ENCODE data around the gene NEURL4.

NEURL4 gene

GRCh38 chr17:7321466-7321865 is 7.7 kb downstream of the NEURL4 start:
- no peak for DNase-seq

GRCh38 chr17:7318121-7318860 is 10.8 kb downstream of the NEURL4 start:
- DNase-seq = no peak

- no peak for DNase-seq
Observed at GRCh38 chr17:7317161-7317803, 11.9 kb downstream of the NEURL4 start.

- DNase-seq = no peak
Observed at GRCh38 chr17:7315570-7316235, 13.4 kb downstream of the NEURL4 start.

GRCh38 chr17:7314719-7315569 is 14.2 kb downstream of the NEURL4 start, which contains the start of gene GPS2:
GPS2 (minus strand) TSS chr17:7315360; CDS start chr17:7315052, 308 bp downstream.
- DNase-seq = peak; percentile 45

GRCh38 chr17:7313890-7314718 is 15.0 kb downstream of the NEURL4 start:
- DNase-seq = no peak

GRCh38 chr17:7313088-7313889 is 15.8 kb downstream of the NEURL4 start:
- no peak for DNase-seq

GRCh38 chr17:7312432-7313087 is 16.6 kb downstream of the NEURL4 start:
- no peak for DNase-seq

GRCh38 chr17:7311110-7311705 is 17.9 kb downstream of the NEURL4 start:
- DNase-seq = no peak

GRCh38 chr17:7309628-7310027 is 19.5 kb downstream of the NEURL4 start:
- no peak for DNase-seq

GRCh38 chr17:7308625-7309433 is 20.3 kb downstream of the NEURL4 start:
- peak; percentile 44 for DNase-seq

GRCh38 chr17:7307686-7308624 is 21.2 kb downstream of the NEURL4 start:
- DNase-seq = no peak

GRCh38 chr17:7306911-7307685 is 22.0 kb downstream of the NEURL4 start, which contains the start of gene EIF5A:
EIF5A (plus strand) TSS chr17:7307628; CDS start chr17:7309636, 2,008 bp downstream.
- DNase-seq = peak; percentile 92

GRCh38 chr17:7304179-7304578 is 25.0 kb downstream of the NEURL4 start:
- no peak for DNase-seq

GRCh38 chr17:7296189-7296861 is 32.8 kb downstream of the NEURL4 start:
- peak; percentile 41 for DNase-seq
